Measurements from ENCODE around the gene KRTAP10-2.

GRCh38 chr21:44594406-44594916, 43.2 kb upstream of the KRTAP10-2 start:
- TF ChIP-seq REST (IDR thresholded peaks at IDR 0.05; ENCODE audit: low read depth): no peak
- TF ChIP-seq CEBPB (IDR thresholded peaks at IDR 0.05): no peak
- no peak for TF ChIP-seq USF1 (IDR thresholded peaks at IDR 0.05)
- TF ChIP-seq MAX (IDR thresholded peaks at IDR 0.05): no peak
- TF ChIP-seq ZBTB7A (IDR thresholded peaks at IDR 0.05; ENCODE audit: low read depth): no peak
- TF ChIP-seq EP300 (IDR thresholded peaks at IDR 0.05; ENCODE audit: borderline replicate concordance): no peak
- no peak for TF ChIP-seq TAF1 (IDR thresholded peaks at IDR 0.05; ENCODE audit: low read depth)

Data from Ishikawa (cell line).